Measurements from ENCODE around the gene BNC2.

- TF ChIP-seq, protein P1, sequence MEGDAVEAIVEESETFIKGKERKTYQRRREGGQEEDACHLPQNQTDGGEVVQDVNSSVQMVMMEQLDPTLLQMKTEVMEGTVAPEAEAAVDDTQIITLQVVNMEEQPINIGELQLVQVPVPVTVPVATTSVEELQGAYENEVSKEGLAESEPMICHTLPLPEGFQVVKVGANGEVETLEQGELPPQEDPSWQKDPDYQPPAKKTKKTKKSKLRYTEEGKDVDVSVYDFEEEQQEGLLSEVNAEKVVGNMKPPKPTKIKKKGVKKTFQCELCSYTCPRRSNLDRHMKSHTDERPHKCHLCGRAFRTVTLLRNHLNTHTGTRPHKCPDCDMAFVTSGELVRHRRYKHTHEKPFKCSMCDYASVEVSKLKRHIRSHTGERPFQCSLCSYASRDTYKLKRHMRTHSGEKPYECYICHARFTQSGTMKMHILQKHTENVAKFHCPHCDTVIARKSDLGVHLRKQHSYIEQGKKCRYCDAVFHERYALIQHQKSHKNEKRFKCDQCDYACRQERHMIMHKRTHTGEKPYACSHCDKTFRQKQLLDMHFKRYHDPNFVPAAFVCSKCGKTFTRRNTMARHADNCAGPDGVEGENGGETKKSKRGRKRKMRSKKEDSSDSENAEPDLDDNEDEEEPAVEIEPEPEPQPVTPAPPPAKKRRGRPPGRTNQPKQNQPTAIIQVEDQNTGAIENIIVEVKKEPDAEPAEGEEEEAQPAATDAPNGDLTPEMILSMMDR (IDR thresholded peaks at IDR 0.05; ENCODE audit: insufficient read depth, low read length): no peak
- TF ChIP-seq GABPA (IDR thresholded peaks at IDR 0.05; ENCODE audit: low read depth) (no peak), POLR2AphosphoS5 (IDR thresholded peaks at IDR 0.05; ENCODE audit: low read depth) (no peak), SPI1 (IDR thresholded peaks at IDR 0.05; ENCODE audit: borderline replicate concordance, low read depth) (no peak)
These were observed 276.7 kb downstream of the BNC2 start for GRCh38 chr9:16593746-16594145.
